ENCODE results near the gene PNKP.

GRCh38 chr19:49861541-49862378 is 5.6 kb downstream of the PNKP start:
- TF ChIP-seq EZH2 (IDR thresholded peaks at IDR 0.05; ENCODE audit: borderline replicate concordance, insufficient read depth, low read length, poor library complexity, severe bottlenecking) (no peak), CTCF (IDR thresholded peaks at IDR 0.05; ENCODE audit: poor library complexity, severe bottlenecking) (no peak), POLR2AphosphoS5 (IDR thresholded peaks at IDR 0.05) (no peak), TAF1 (IDR thresholded peaks at IDR 0.05; ENCODE audit: low read depth) (no peak), EP300 (conservative IDR thresholded peaks at IDR 0.05; ENCODE audit: poor library complexity, severe bottlenecking) (no peak), REST (IDR thresholded peaks at IDR 0.05; ENCODE audit: borderline replicate concordance) (no peak), MXI1 (conservative IDR thresholded peaks at IDR 0.05; ENCODE audit: poor library complexity, severe bottlenecking) (no peak), SMC3 (conservative IDR thresholded peaks at IDR 0.05; ENCODE audit: poor library complexity) (no peak)

Data from neural cell (in vitro differentiated cells).